ENCODE data around the gene TNIP1. TPM values are rescaled to one million over a fixed set of nuclear protein-coding genes. Genes with fewer than 3 reads are reported as not detected.

Gene TNIP1
- total RNA-seq, 4 donors from 2014 or later, result 91.4 to 136 (median 114) TPM

DNA sequence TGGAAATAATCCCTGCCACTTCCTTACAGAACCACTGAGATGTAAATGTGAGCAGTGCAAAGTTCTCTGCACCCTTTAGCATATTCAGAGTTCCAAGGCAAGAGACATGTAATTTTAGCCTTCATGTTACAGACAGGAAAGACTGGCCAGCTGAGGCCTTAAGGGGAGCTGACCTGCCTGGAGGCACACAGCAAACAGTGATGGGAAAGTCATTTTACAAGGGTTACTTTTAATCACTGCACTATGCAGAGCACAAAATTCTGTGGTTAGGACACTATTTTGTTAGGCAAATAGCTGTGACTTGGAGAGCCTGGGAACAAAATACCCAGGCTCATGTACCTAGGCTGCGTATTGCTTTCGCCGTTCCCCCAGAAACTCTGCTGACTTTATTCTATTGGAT, 30.2 kb upstream of the TNIP1 start:
- H3K27ac ChIP-seq (replicated peaks in 1 of 4), result no peak overlapping the region
- WGBS, result 100% methylated on average over 3 of the region's 3 CpGs
- H3K4me1 ChIP-seq, result peaks cover 36 to 52% (median 45%) of the 10 kb centered on the region in 4 donors
- intact Hi-C loops (cut with DNase I), result no loop called here
- DNase-seq (ENCODE audit: extremely low spot score), result no peak
- H3K27me3 ChIP-seq, result no peaks in the 10 kb centered on the region
- H3K4me3 ChIP-seq, result no peak overlapping the region
- TF ChIP-seq POLR2A (IDR thresholded peaks at IDR 0.05; ENCODE audit: low read depth), result no peak
- TF ChIP-seq POLR2AphosphoS5 (IDR thresholded peaks at IDR 0.05), result no peak
- TF ChIP-seq, protein P1, sequence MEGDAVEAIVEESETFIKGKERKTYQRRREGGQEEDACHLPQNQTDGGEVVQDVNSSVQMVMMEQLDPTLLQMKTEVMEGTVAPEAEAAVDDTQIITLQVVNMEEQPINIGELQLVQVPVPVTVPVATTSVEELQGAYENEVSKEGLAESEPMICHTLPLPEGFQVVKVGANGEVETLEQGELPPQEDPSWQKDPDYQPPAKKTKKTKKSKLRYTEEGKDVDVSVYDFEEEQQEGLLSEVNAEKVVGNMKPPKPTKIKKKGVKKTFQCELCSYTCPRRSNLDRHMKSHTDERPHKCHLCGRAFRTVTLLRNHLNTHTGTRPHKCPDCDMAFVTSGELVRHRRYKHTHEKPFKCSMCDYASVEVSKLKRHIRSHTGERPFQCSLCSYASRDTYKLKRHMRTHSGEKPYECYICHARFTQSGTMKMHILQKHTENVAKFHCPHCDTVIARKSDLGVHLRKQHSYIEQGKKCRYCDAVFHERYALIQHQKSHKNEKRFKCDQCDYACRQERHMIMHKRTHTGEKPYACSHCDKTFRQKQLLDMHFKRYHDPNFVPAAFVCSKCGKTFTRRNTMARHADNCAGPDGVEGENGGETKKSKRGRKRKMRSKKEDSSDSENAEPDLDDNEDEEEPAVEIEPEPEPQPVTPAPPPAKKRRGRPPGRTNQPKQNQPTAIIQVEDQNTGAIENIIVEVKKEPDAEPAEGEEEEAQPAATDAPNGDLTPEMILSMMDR (IDR thresholded peaks at IDR 0.05), result no peak
- no peak for TF ChIP-seq EP300 (IDR thresholded peaks at IDR 0.05)
- no peaks in the 10 kb centered on the region for H3K9me3 ChIP-seq
- peaks cover 24 to 86% (median 74%) of the 10 kb centered on the region in 4 donors for H3K36me3 ChIP-seq

DNA sequence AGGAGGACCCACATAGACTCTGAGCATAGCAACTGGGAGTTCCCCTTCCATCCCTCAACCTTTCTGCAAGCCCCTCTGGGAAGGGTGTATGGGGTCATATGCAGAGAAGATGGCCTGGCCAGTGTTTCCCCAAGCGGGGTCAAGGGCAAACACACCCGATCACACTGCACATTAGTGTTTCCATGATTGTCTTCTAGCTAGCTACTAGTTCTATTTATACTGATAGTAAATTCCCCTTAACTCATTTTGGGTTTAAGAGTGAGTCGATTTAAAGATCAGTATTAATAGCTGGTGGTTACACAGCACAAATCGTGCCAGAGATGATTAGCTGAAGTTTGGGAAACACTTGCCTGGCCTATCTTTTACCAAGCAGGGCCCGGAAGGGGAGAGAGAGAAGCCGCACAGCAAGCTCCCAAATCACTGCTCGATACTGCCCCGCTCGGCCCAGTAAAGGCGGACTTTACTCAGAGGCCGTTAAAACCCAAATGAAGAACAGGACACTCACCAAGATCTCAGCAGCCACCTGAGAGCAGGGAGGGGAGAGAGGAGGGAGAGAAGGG, 29.4 kb upstream of the TNIP1 start:
- DNase-seq (ENCODE audit: extremely low spot score), result no peak
- 91% methylated on average over 11 of the region's 11 CpGs for WGBS
- Histone ChIP-seq H3K9me3 (no peaks in the 10 kb centered on the region), H3K4me1 (peaks cover 40 to 56% (median 50%) of the 10 kb centered on the region in 4 donors), H3K27ac (replicated peaks in 1 of 4) (peak overlapping the region in 2 of 4 donors; percentile 73 to 85), H3K27me3 (no peaks in the 10 kb centered on the region), H3K36me3 (peaks cover 24 to 84% (median 74%) of the 10 kb centered on the region in 4 donors), H3K4me3 (no peak overlapping the region)
- intact Hi-C loops (cut with DNase I), result no loop called here
- TF ChIP-seq POLR2AphosphoS5 (IDR thresholded peaks at IDR 0.05), result no peak
- no peak for TF ChIP-seq EP300 (IDR thresholded peaks at IDR 0.05)
- TF ChIP-seq, protein P1 (IDR thresholded peaks at IDR 0.05), result no peak
- TF ChIP-seq POLR2A (IDR thresholded peaks at IDR 0.05; ENCODE audit: low read depth), result no peak

DNA sequence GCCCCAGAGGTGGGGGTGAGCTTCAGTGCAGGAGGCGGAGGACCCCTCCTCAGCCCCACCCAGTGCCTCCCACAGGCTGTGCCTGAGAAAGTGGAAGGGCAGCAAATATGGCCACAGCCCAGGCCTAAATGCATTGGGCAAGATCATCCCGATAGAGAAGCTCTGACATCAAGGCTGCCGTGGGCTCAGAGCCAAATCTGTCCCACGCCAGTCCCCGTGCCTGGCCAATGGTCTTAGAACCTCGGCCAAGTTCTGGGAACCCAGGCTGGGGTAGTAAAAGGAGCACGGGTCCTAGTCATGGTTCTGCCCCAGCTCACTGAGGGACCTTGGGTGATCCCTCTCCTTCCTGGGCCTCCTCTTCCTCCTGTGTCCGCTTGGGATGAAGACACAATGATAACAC, 27.7 kb upstream of the TNIP1 start:
- Histone ChIP-seq H3K27me3 (no peaks in the 10 kb centered on the region), H3K36me3 (peaks cover 22 to 93% (median 76%) of the 10 kb centered on the region in 4 donors), H3K9me3 (no peaks in the 10 kb centered on the region), H3K4me1 (peaks cover 41 to 61% (median 57%) of the 10 kb centered on the region in 4 donors), H3K4me3 (no peak overlapping the region), H3K27ac (replicated peaks in 1 of 4) (peak overlapping the region; percentile 73 to 88 (median 80))
- DNase-seq (ENCODE audit: extremely low spot score), result no peak
- TF ChIP-seq EP300 (IDR thresholded peaks at IDR 0.05) (no peak), POLR2A (IDR thresholded peaks at IDR 0.05; ENCODE audit: low read depth) (no peak), POLR2AphosphoS5 (IDR thresholded peaks at IDR 0.05) (no peak)
- TF ChIP-seq, protein P1 (IDR thresholded peaks at IDR 0.05), result no peak
- WGBS, result 71% methylated on average over 2 of the region's 8 CpGs
- intact Hi-C loops (cut with DNase I), result loop anchor here (2.0 kb wide), 1 partner anchor 48 kb away; no protein-coding TSS in a partner anchor

DNA sequence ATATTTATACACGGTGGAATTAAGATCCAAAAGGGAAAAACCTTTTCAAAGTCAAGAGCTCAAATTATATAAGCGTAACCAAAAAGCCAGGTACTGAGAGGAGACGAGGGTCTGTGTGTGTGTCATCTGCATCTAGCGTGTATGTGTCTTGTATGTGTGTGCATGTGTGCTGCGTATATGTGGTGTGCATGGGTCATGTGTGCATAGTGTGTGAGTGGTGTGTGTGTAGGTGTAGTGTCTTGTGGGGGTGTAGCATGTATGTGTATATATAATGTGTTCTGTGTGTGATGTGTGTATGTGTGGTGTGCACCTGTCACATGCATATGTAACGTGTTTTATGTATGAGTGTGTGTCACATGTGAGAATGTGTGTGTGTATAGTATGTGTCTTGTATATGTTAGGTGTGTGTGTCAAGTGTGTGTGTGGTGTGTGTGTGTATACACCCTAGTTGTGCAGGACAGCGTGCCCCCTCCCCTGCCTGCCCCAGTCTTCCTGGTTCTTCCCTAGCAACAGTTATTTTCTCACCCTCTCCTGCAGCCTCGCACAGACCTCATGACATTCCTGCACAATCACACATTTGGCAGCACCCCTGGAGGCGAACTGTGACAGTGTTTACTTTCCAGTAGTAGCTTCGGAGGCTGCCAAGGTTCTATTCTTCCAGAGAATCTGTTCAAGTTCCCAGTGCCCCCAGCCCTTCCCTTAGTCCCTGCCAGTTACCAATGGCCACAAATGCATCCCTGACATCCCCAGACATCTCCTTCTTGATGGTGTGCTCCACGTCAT, 27.1 kb upstream of the TNIP1 start:
- Histone ChIP-seq H3K27me3 (no peaks in the 10 kb centered on the region), H3K4me3 (no peak overlapping the region), H3K27ac (replicated peaks in 1 of 4) (peak overlapping the region; percentile 73 to 88 (median 80)), H3K9me3 (no peaks in the 10 kb centered on the region), H3K36me3 (peaks cover 16 to 95% (median 75%) of the 10 kb centered on the region in 4 donors), H3K4me1 (peaks cover 41 to 62% (median 57%) of the 10 kb centered on the region in 4 donors)
- intact Hi-C loops (cut with DNase I), result loop anchor here (2.0 kb wide), 1 partner anchor 47 kb away; no protein-coding TSS in a partner anchor
- no peak for DNase-seq (ENCODE audit: extremely low spot score)
- 71% methylated on average over 11 of the region's 11 CpGs for WGBS
- TF ChIP-seq EP300 (IDR thresholded peaks at IDR 0.05), result no peak
- peak; percentile 65 to 76 for TF ChIP-seq POLR2AphosphoS5 (IDR thresholded peaks at IDR 0.05)
- TF ChIP-seq, protein P1 (IDR thresholded peaks at IDR 0.05), result peak in 1 of 3 experiments; percentile 10

Data from esophagus muscularis mucosa (tissue), 4 donors.